Measurements from ENCODE around the gene DDX23. TPM values are rescaled to one million over a fixed set of nuclear protein-coding genes. Genes with fewer than 3 reads are reported as not detected.

The DDX23 gene
- total RNA-seq, 1 experiment from 2014 or later: 130 TPM

DNA sequence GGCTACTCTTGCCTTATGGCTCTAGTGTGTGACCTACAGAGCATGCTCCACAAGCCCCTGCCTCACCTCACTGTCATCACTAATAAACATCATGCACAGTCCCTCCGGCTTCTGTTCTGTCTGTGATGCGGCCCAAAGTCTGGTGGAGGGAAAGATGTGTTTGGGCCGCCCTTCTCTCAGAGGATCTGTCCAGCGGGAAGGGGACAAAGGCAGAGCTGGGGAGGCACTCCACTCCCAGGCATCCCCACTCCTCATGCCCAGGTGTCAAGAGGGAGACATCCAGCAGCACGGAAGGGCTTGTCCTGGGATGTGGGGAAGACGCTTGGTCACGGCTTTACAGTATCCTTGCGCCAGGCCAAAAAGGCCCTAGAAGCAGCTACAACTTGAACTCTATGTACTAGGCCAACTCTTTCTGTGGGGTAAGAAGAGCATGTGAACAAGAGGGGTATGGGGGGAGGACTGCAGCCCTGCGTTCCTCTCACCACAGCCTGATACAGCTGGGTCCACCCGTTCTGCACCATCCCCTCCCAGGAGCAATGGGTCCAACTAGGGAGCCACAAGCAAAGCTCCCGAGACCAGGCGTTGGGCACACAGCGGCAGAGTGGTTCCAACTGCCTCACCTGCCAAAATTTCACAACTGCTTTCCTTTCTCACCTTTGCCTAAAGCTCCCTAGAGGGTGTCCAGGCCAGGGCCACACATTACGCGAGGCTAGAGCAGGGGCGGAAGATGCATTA, 23.0 kb downstream of the DDX23 start:
- ATAC-seq: no peak
- H3K4me3 ChIP-seq (ENCODE audit: low read depth in 2 of 2, low read length in 2 of 2): no peak overlapping the region
- TF ChIP-seq, protein P1, sequence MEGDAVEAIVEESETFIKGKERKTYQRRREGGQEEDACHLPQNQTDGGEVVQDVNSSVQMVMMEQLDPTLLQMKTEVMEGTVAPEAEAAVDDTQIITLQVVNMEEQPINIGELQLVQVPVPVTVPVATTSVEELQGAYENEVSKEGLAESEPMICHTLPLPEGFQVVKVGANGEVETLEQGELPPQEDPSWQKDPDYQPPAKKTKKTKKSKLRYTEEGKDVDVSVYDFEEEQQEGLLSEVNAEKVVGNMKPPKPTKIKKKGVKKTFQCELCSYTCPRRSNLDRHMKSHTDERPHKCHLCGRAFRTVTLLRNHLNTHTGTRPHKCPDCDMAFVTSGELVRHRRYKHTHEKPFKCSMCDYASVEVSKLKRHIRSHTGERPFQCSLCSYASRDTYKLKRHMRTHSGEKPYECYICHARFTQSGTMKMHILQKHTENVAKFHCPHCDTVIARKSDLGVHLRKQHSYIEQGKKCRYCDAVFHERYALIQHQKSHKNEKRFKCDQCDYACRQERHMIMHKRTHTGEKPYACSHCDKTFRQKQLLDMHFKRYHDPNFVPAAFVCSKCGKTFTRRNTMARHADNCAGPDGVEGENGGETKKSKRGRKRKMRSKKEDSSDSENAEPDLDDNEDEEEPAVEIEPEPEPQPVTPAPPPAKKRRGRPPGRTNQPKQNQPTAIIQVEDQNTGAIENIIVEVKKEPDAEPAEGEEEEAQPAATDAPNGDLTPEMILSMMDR (IDR thresholded peaks at IDR 0.05): no peak
- TF ChIP-seq, protein P2, sequence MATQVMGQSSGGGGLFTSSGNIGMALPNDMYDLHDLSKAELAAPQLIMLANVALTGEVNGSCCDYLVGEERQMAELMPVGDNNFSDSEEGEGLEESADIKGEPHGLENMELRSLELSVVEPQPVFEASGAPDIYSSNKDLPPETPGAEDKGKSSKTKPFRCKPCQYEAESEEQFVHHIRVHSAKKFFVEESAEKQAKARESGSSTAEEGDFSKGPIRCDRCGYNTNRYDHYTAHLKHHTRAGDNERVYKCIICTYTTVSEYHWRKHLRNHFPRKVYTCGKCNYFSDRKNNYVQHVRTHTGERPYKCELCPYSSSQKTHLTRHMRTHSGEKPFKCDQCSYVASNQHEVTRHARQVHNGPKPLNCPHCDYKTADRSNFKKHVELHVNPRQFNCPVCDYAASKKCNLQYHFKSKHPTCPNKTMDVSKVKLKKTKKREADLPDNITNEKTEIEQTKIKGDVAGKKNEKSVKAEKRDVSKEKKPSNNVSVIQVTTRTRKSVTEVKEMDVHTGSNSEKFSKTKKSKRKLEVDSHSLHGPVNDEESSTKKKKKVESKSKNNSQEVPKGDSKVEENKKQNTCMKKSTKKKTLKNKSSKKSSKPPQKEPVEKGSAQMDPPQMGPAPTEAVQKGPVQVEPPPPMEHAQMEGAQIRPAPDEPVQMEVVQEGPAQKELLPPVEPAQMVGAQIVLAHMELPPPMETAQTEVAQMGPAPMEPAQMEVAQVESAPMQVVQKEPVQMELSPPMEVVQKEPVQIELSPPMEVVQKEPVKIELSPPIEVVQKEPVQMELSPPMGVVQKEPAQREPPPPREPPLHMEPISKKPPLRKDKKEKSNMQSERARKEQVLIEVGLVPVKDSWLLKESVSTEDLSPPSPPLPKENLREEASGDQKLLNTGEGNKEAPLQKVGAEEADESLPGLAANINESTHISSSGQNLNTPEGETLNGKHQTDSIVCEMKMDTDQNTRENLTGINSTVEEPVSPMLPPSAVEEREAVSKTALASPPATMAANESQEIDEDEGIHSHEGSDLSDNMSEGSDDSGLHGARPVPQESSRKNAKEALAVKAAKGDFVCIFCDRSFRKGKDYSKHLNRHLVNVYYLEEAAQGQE (IDR thresholded peaks at IDR 0.05; ENCODE audit: insufficient read depth in 1 of 2, low read depth in 2 of 2, low read length in 1 of 2): no peak
- no peak for TF ChIP-seq TCF7L2 (IDR thresholded peaks at IDR 0.05; ENCODE audit: low read depth, low read length)
- TF ChIP-seq SIN3A (IDR thresholded peaks at IDR 0.05; ENCODE audit: borderline replicate concordance, insufficient read depth, low read depth, low read length): no peak
- no peak for TF ChIP-seq POLR2AphosphoS5 (IDR thresholded peaks at IDR 0.05; ENCODE audit: low read depth, low read length)
- no TSS peak for BruUV-seq (replicated peaks)
- in situ Hi-C loops (cut with HindIII; ENCODE audit: low pct_unique_long_range_greater_than_20kb, low sequenced_read_pairs): no loop called here
- H3K27ac ChIP-seq (ENCODE audit: low read length): no peak overlapping the region
- no peaks in the 10 kb centered on the region for H3K27me3 ChIP-seq (ENCODE audit: control insufficient read depth, insufficient read depth, low read length)
- intact Hi-C loops (cut with micrococcal nuclease; ENCODE audit: unreplicated experiment): no loop called here
- no peaks in the 10 kb centered on the region for H3K9me3 ChIP-seq (ENCODE audit: control insufficient read depth, insufficient read depth, low read depth, low read length)
- DNase-seq (ENCODE audit: low read depth, low spot score): no peak
- ChIA-PET CTCF (interaction anchor here (1.6 kb wide), 1 partner anchor 62 kb away, joined by 4 read pairs; no protein-coding TSS in a partner anchor), POLR2A (no interaction called here)
- peaks cover 27% of the 10 kb centered on the region for H3K36me3 ChIP-seq (ENCODE audit: control insufficient read depth, insufficient read depth, low read length)
- no peaks in the 10 kb centered on the region for H3K4me1 ChIP-seq (ENCODE audit: control insufficient read depth, insufficient read depth, low read length)

DNA sequence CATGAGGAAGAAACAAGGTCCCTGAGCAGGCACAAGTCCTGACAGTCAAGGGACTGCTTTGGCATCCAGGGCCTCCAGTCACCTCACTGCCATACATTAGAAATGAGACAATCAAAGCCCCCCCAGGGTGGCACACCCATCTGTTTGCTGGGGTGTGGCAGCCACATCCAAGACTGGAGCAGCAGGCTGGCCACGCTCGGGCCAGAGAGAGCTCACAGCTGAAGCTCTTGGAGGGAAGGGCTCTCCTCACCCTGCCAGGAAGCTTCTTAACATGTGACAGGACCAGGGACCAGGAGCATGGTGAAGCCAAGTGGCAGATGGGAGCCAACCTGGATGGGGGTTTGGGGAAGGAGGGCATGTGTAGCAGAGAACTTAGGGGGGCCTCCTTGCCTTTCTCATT, 23.7 kb downstream of the DDX23 start:
- in situ Hi-C loops (cut with HindIII; ENCODE audit: low pct_unique_long_range_greater_than_20kb, low sequenced_read_pairs): no loop called here
- BruUV-seq (replicated peaks): TSS peak; percentile 56

More for the DNA sequence above, 23.7 kb downstream of the DDX23 start:
- no peak overlapping the region for H3K4me3 ChIP-seq (ENCODE audit: low read depth in 2 of 2, low read length in 2 of 2)
- CTCF ChIA-PET: interaction anchor here (1.6 kb wide), 1 partner anchor 62 kb away, joined by 4 read pairs; no protein-coding TSS in a partner anchor
- DNase-seq (ENCODE audit: low read depth, low spot score) (no peak), ATAC-seq (peak; percentile 6; the same call in 1 of the 2 replicates)
- intact Hi-C loops (cut with micrococcal nuclease; ENCODE audit: unreplicated experiment): no loop called here
- no peaks in the 10 kb centered on the region for H3K9me3 ChIP-seq (ENCODE audit: control insufficient read depth, insufficient read depth, low read depth, low read length)
- H3K4me1 ChIP-seq (ENCODE audit: control insufficient read depth, insufficient read depth, low read length): no peaks in the 10 kb centered on the region
- no peaks in the 10 kb centered on the region for H3K27me3 ChIP-seq (ENCODE audit: control insufficient read depth, insufficient read depth, low read length)
- peaks cover 21% of the 10 kb centered on the region for H3K36me3 ChIP-seq (ENCODE audit: control insufficient read depth, insufficient read depth, low read length)
- POLR2A ChIA-PET: no interaction called here
- TF ChIP-seq, protein P2 (IDR thresholded peaks at IDR 0.05; ENCODE audit: insufficient read depth in 1 of 2, low read depth in 2 of 2, low read length in 1 of 2): no peak
- no peak for TF ChIP-seq SIN3A (IDR thresholded peaks at IDR 0.05; ENCODE audit: borderline replicate concordance, insufficient read depth, low read depth, low read length)
- no peak for TF ChIP-seq TCF7L2 (IDR thresholded peaks at IDR 0.05; ENCODE audit: low read depth, low read length)
- no peak; the same call in 1 of the 2 replicates for TF ChIP-seq POLR2AphosphoS5 (IDR thresholded peaks at IDR 0.05; ENCODE audit: low read depth, low read length)
- TF ChIP-seq, protein P1 (IDR thresholded peaks at IDR 0.05): no peak
- no peak overlapping the region for H3K27ac ChIP-seq (ENCODE audit: low read length)
